Measurements from ENCODE around the gene CTU2. TPM values are rescaled to one million over a fixed set of nuclear protein-coding genes. Genes with fewer than 3 reads are reported as not detected.

The CTU2 gene
- total and polyA plus RNA-seq, 9 of the 15 experiments (the other 6 are each of a cell fraction or from before 2014, with no cell fraction given), result 1.3 to 105 (median 23.2) TPM

- WGBS (ENCODE audit: insufficient coverage, low coverage, missing lambda C conversion rate), result 95% methylated on average over 13 of the region's 14 CpGs
- H3K36me3 ChIP-seq (ENCODE audit: control insufficient read depth, insufficient read depth, low read length), result peaks cover 75% of the 10 kb centered on the region; the same call in 1 of the 3 replicates
- intact Hi-C loops (cut with micrococcal nuclease), result no loop called here
- no peak overlapping the region for H2AFZ ChIP-seq (ENCODE audit: low read depth, low read length)
- H4K20me1 ChIP-seq (replicated peaks; ENCODE audit: control insufficient read depth, insufficient read depth, low read length), result peaks cover 9% of the 10 kb centered on the region; the same call in 1 of the 2 replicates
- H3K4me1 ChIP-seq (replicated peaks in 1 of 2; ENCODE audit: control insufficient read depth in 2 of 2, insufficient read depth in 2 of 2, low read length in 2 of 2), result peaks cover 15 to 88% of the 10 kb centered on the region in 2 experiments
- ATAC-seq, result no peak
- H3K9me3 ChIP-seq (replicated peaks; ENCODE audit: control insufficient read depth, insufficient read depth, low read depth, low read length), result no peaks in the 10 kb centered on the region
- in situ Hi-C loops (cut with MboI), result no loop called here
- H3K4me3 ChIP-seq, result no peak overlapping the region
- H3K9me1 ChIP-seq (ENCODE audit: control insufficient read depth, insufficient read depth, low read length), result peaks cover 1% of the 10 kb centered on the region
- FAIRE-seq, result peak; percentile 48
- H3K4me2 ChIP-seq (ENCODE audit: insufficient read depth, low read length), result no peak overlapping the region
- ChIA-PET POLR2A (interaction anchor here (0.5 kb wide), 1 partner anchor 97 kb away, joined by 3 read pairs; no protein-coding TSS in a partner anchor), CTCF (ENCODE audit: low intra/inter-chr PET ratio) (no interaction called here)
- 0 out of 4 replicates have a peak overlapping the region, but pooled peaks of 1 of the 2 experiments have one; percentile 12 for H3K9ac ChIP-seq (ENCODE audit: insufficient read depth in 1 of 2, low read depth in 2 of 2, low read length in 2 of 2)
- no peak for DNase-seq (ENCODE audit: extremely low read depth in 1 of 4, low spot score in 3 of 4)
- no peaks in the 10 kb centered on the region for H3K27me3 ChIP-seq (ENCODE audit: control insufficient read depth in 2 of 2, insufficient read depth in 2 of 2, low read length in 2 of 2)
- BruUV-seq (replicated peaks), result no TSS peak
- peaks cover 41% of the 10 kb centered on the region for H3K79me2 ChIP-seq (ENCODE audit: control insufficient read depth, insufficient read depth, low read length)
- TF ChIP-seq TEAD4 (IDR thresholded peaks at IDR 0.05; ENCODE audit: low read length) (no peak), TEAD4 (CRISPR knock-in tag; IDR thresholded peaks at IDR 0.05; ENCODE audit: borderline replicate concordance) (peak; percentile 8; the same call in 1 of the 2 replicates), STAT6 (CRISPR knock-in tag; IDR thresholded peaks at IDR 0.05) (no peak), ZNF511 (CRISPR knock-in tag; IDR thresholded peaks at IDR 0.05) (peak; percentile 68; the same call in 1 of the 2 replicates), ZNF589 (CRISPR knock-in tag; IDR thresholded peaks at IDR 0.05; ENCODE audit: low read depth) (0 out of 2 replicates have a peak, but pooled peaks have one; percentile 5), ARID4B (CRISPR knock-in tag; IDR thresholded peaks at IDR 0.05) (0 out of 2 replicates have a peak, but pooled peaks have one; percentile 32), PRPF4 (IDR thresholded peaks at IDR 0.05; ENCODE audit: insufficient read depth, low read depth, low read length, poor library complexity, severe bottlenecking) (no peak), CBX5 (IDR thresholded peaks at IDR 0.05; ENCODE audit: borderline replicate concordance, low read depth) (no peak)
- H3K27ac ChIP-seq (ENCODE audit: extremely low read depth, low read depth, low read length), result peak overlapping the region; percentile 71; the same call in 2 of the 3 replicates
These were observed 6.0 kb upstream of the CTU2 start for GRCh38 chr16:88700322-88700635.
